Keratinocyte (primary cell): ENCODE measurements around the gene ACOT13.

Source experiments
- CTCF ChIP-seq, 3 experiments: IDR thresholded peaks in 1 of 3; conservative IDR thresholded peaks in 1 of 3; optimal IDR thresholded peaks in 1 of 3; 2 replicates in 2 of 3; 3 replicates in 1 of 3; pipeline versions ENCODE3 to v1.5.1; 2011; ENCODE audit warnings: low read length in 3 of 3, mild to moderate bottlenecking in 3 of 3, moderate library complexity in 2 of 3, control low read depth in 1 of 3, inconsistent platforms in 1 of 3; ENCODE audit not compliant: insufficient read depth in 2 of 3; ENCODE audit errors: extremely low read depth in 1 of 3
- EZH2 ChIP-seq: IDR thresholded peaks from one replicate; pipeline ENCODE4 v1.6.1; 2012; ENCODE audit warnings: inconsistent platforms, mild to moderate bottlenecking, low read length, moderate library complexity

GRCh38 chr6:24753545-24753944 is 86.7 kb downstream of the ACOT13 start:
- TF ChIP-seq CTCF (optimal IDR thresholded peaks at IDR 0.05 in 1 of 3, IDR thresholded peaks at IDR 0.05 in 1 of 3, conservative IDR thresholded peaks at IDR 0.05 in 1 of 3; ENCODE audit: extremely low read depth in 1 of 3, insufficient read depth in 2 of 3, low read length in 3 of 3) = no peak
- no peak for TF ChIP-seq EZH2
